Measurements from ENCODE around the gene DAPK1. TPM values are rescaled to one million over a fixed set of nuclear protein-coding genes. Genes with fewer than 3 reads are reported as not detected.

Gene DAPK1
- total RNA-seq, 1 experiment from 2014 or later: not detected

DNA sequence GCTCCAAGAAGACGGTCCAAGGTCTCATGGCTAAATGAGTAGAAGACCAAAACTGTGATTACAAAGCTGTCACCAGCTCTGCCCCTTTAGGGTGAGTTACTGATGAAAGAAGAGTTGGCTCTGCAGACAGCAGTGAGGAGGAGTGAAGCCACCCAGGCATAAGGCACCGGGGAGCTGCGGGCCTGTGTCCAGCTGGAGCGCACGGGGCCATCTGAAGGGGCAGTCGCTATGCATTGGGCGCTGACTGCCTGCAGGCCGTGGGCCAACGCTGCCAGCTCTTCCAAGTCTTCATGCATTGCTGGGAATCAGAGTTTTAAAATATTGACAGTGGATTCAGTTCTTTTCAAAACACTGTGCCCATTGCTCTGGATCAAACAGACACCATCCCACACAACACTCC is 70.3 kb downstream of the DAPK1 start:
- no peak overlapping the region for H3K27ac ChIP-seq (ENCODE audit: low read length)
- H4K20me1 ChIP-seq (ENCODE audit: insufficient read depth, low read depth, low read length): no peaks in the 10 kb centered on the region
- no peaks in the 10 kb centered on the region for H3K27me3 ChIP-seq (ENCODE audit: low read length)
- no peaks in the 10 kb centered on the region for H3K9me3 ChIP-seq (ENCODE audit: low read length)
- DNase-seq: no peak
- no peak overlapping the region for H3K9ac ChIP-seq (ENCODE audit: low read length)
- no peaks in the 10 kb centered on the region for H3K4me1 ChIP-seq (ENCODE audit: low read length)
- H3K4me3 ChIP-seq (ENCODE audit: low read length): no peak overlapping the region
- no peaks in the 10 kb centered on the region for H3K36me3 ChIP-seq (ENCODE audit: insufficient read depth, low read length)
- H3K9me2 ChIP-seq (replicated peaks; ENCODE audit: insufficient read depth, low read length): no peaks in the 10 kb centered on the region
- no peak overlapping the region for H3K4me2 ChIP-seq (ENCODE audit: low read depth, low read length, poor library complexity, severe bottlenecking)
- no peaks in the 10 kb centered on the region for H3K79me2 ChIP-seq (ENCODE audit: low read length)
- H2AFZ ChIP-seq (ENCODE audit: low read length): no peak overlapping the region

DNA sequence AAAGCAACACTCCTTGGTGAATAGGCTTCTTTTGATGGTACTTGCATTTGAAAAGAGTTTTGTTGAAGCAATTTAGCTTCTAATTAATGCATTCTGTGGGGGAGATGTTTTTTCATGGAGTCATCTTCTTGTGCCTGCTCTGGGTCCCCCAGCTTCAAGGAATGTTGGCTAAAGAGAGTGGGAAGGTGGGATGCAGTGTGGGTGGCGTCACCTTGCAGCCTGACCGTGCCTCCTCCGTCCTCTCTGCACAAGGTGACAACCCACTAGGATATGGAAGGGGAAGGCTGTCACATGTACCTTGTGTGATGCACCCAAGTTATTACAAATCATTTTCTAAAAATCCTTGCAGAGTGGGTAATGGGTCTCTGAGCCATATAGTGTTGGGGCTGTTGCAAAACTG is 70.7 kb downstream of the DAPK1 start:
- H3K79me2 ChIP-seq (ENCODE audit: low read length): no peaks in the 10 kb centered on the region
- H3K4me2 ChIP-seq (ENCODE audit: low read depth, low read length, poor library complexity, severe bottlenecking): no peak overlapping the region

DNA sequence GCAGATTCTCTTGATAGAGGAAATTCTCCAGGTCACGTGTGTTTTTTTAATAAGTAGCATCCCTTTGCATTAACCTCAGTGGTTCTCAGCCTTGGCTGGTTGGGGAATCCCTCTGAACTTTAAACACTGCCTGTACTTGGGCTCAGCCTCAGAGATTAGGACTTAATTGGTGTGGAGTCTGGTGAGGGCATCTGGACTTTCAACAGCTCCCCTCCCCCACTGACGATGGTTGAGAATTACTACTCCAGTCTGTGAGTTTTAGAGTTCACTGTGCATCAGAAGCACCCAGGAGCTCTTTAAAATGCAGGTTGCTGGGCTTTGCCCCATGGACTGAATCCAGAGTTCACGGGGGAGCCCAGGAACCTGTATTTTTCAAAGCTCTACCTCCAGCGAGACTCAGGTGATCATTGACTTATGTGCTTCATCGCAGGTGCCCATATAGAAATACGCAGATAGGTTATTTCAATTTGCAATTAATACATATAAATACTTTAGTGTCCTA is 71.4 kb downstream of the DAPK1 start:
- Histone ChIP-seq H3K4me2 (ENCODE audit: low read depth, low read length, poor library complexity, severe bottlenecking) (no peak overlapping the region), H3K9ac (ENCODE audit: low read length) (no peak overlapping the region), H3K27me3 (ENCODE audit: low read length) (no peaks in the 10 kb centered on the region), H2AFZ (ENCODE audit: low read length) (no peak overlapping the region), H4K20me1 (ENCODE audit: insufficient read depth, low read depth, low read length) (no peaks in the 10 kb centered on the region), H3K36me3 (ENCODE audit: insufficient read depth, low read length) (no peaks in the 10 kb centered on the region), H3K9me3 (ENCODE audit: low read length) (no peaks in the 10 kb centered on the region), H3K4me3 (ENCODE audit: low read length) (no peak overlapping the region), H3K27ac (ENCODE audit: low read length) (no peak overlapping the region), H3K9me2 (replicated peaks; ENCODE audit: insufficient read depth, low read length) (no peaks in the 10 kb centered on the region), H3K79me2 (ENCODE audit: low read length) (no peaks in the 10 kb centered on the region), H3K4me1 (ENCODE audit: low read length) (no peaks in the 10 kb centered on the region)
- DNase-seq: no peak

More for the DNA sequence above, 70.7 kb downstream of the DAPK1 start:
- no peak for DNase-seq
- no peaks in the 10 kb centered on the region for H3K9me2 ChIP-seq (replicated peaks; ENCODE audit: insufficient read depth, low read length)
- H3K9me3 ChIP-seq (ENCODE audit: low read length): no peaks in the 10 kb centered on the region
- no peaks in the 10 kb centered on the region for H4K20me1 ChIP-seq (ENCODE audit: insufficient read depth, low read depth, low read length)
- no peak overlapping the region for H2AFZ ChIP-seq (ENCODE audit: low read length)
- no peaks in the 10 kb centered on the region for H3K4me1 ChIP-seq (ENCODE audit: low read length)
- H3K36me3 ChIP-seq (ENCODE audit: insufficient read depth, low read length): no peaks in the 10 kb centered on the region
- no peak overlapping the region for H3K27ac ChIP-seq (ENCODE audit: low read length)
- H3K27me3 ChIP-seq (ENCODE audit: low read length): no peaks in the 10 kb centered on the region
- no peak overlapping the region for H3K9ac ChIP-seq (ENCODE audit: low read length)
- H3K4me3 ChIP-seq (ENCODE audit: low read length): no peak overlapping the region

DNA sequence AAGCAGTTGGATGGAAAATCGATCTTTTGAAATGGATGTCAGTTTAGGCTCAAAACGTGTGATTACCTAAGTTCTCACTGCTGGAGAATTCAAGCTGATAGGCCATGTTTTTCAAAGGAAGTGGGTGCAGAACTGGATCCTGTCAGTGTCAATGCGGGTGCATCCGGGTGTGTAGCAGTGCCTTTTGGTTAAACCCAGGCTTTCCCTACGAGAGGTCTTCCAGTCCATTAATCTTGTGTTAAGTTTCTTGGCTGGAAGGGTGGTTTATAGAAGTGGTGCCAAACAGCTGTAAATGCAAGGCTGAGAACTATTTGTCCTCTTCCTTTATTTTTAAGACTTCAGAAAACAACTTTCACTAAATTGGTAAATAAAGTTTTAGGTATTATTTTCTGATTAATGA is 71.9 kb downstream of the DAPK1 start:
- no peaks in the 10 kb centered on the region for H3K27me3 ChIP-seq (ENCODE audit: low read length)
- no peaks in the 10 kb centered on the region for H3K36me3 ChIP-seq (ENCODE audit: insufficient read depth, low read length)
- H2AFZ ChIP-seq (ENCODE audit: low read length): no peak overlapping the region
- H3K4me3 ChIP-seq (ENCODE audit: low read length): no peak overlapping the region
- H3K9me3 ChIP-seq (ENCODE audit: low read length): no peaks in the 10 kb centered on the region
- H3K79me2 ChIP-seq (ENCODE audit: low read length): no peaks in the 10 kb centered on the region
- H3K9ac ChIP-seq (ENCODE audit: low read length): no peak overlapping the region
- no peak for DNase-seq
- H3K4me2 ChIP-seq (ENCODE audit: low read depth, low read length, poor library complexity, severe bottlenecking): no peak overlapping the region
- no peaks in the 10 kb centered on the region for H3K9me2 ChIP-seq (replicated peaks; ENCODE audit: insufficient read depth, low read length)
- H4K20me1 ChIP-seq (ENCODE audit: insufficient read depth, low read depth, low read length): no peaks in the 10 kb centered on the region
- H3K27ac ChIP-seq (ENCODE audit: low read length): no peak overlapping the region
- no peaks in the 10 kb centered on the region for H3K4me1 ChIP-seq (ENCODE audit: low read length)

DNA sequence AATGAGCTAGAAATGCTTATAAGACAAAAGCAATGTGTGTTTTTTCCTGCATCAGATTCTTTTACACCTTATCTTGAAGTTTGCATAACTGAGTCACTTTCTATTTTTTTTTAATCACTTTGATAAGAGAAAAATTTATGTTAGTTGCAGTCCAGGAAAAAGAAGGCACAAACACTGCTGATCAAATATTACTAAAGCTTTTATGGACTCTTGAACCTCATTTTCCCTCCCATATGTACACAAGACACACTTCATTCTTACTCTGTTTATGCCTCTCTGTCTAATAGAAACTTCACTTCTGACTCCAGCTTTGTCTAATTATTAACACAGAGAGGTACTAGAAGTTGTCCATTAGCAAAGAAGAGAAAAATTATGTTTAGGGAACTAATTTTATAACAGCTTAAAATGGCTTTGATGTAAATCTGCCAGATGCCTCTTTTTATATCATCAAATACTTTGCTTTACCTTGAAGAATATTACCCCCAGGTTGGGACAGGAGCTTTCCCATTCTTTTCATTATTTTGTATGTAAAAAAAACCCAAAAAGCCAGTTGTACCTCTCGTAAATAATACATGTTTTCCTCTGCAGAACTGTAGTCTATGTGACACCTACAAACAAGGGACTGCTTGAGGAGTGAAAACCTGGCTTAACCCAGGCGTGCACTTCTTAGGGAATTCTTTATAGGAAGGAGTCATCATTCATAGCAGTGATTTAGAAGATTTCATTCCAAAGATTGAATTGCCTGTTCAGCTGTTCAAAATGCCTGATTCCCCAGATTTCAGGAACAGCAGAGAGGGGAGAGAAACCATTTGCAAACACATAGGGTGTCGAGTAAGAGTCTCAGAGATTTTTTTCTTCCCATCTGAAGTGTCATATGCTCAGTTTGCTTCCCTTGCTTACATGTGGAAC is 72.6 kb downstream of the DAPK1 start:
- Histone ChIP-seq H3K4me1 (ENCODE audit: low read length) (no peaks in the 10 kb centered on the region), H3K27ac (ENCODE audit: low read length) (no peak overlapping the region), H4K20me1 (ENCODE audit: insufficient read depth, low read depth, low read length) (no peaks in the 10 kb centered on the region), H3K9me2 (replicated peaks; ENCODE audit: insufficient read depth, low read length) (no peaks in the 10 kb centered on the region), H3K4me3 (ENCODE audit: low read length) (no peak overlapping the region), H3K36me3 (ENCODE audit: insufficient read depth, low read length) (no peaks in the 10 kb centered on the region), H3K9me3 (ENCODE audit: low read length) (no peaks in the 10 kb centered on the region), H2AFZ (ENCODE audit: low read length) (no peak overlapping the region), H3K4me2 (ENCODE audit: low read depth, low read length, poor library complexity, severe bottlenecking) (no peak overlapping the region), H3K9ac (ENCODE audit: low read length) (no peak overlapping the region), H3K79me2 (ENCODE audit: low read length) (no peaks in the 10 kb centered on the region), H3K27me3 (ENCODE audit: low read length) (no peaks in the 10 kb centered on the region)
- DNase-seq: no peak

DNA sequence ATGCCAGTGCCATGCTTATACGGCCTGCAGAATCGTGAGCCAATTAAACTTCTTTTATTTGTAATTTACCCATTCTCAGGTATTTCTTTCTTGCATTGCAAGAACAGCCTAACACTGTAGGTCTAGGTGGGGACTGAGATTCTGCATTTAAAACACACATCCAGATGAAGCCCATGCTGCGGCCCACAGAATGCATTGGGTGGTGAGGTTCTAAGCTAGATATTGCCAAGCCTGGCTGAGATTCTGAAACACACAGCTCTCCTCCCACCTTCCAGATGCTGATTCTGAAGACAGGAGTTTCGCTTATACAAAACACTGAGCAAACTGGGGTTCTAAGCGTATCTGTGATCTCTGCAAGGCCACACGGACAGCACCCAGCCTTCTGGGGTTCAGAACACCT is 75.1 kb downstream of the DAPK1 start:
- no peaks in the 10 kb centered on the region for H3K9me3 ChIP-seq (ENCODE audit: low read length)
- H3K4me2 ChIP-seq (ENCODE audit: low read depth, low read length, poor library complexity, severe bottlenecking): no peak overlapping the region
- H3K27ac ChIP-seq (ENCODE audit: low read length): no peak overlapping the region
- H4K20me1 ChIP-seq (ENCODE audit: insufficient read depth, low read depth, low read length): no peaks in the 10 kb centered on the region
- no peak for DNase-seq
- no peak overlapping the region for H3K4me3 ChIP-seq (ENCODE audit: low read length)
- no peaks in the 10 kb centered on the region for H3K27me3 ChIP-seq (ENCODE audit: low read length)
- H3K9ac ChIP-seq (ENCODE audit: low read length): no peak overlapping the region
- H2AFZ ChIP-seq (ENCODE audit: low read length): no peak overlapping the region
- no peaks in the 10 kb centered on the region for H3K79me2 ChIP-seq (ENCODE audit: low read length)
- H3K36me3 ChIP-seq (ENCODE audit: insufficient read depth, low read length): no peaks in the 10 kb centered on the region
- no peaks in the 10 kb centered on the region for H3K4me1 ChIP-seq (ENCODE audit: low read length)
- no peaks in the 10 kb centered on the region for H3K9me2 ChIP-seq (replicated peaks; ENCODE audit: insufficient read depth, low read length)

DNA sequence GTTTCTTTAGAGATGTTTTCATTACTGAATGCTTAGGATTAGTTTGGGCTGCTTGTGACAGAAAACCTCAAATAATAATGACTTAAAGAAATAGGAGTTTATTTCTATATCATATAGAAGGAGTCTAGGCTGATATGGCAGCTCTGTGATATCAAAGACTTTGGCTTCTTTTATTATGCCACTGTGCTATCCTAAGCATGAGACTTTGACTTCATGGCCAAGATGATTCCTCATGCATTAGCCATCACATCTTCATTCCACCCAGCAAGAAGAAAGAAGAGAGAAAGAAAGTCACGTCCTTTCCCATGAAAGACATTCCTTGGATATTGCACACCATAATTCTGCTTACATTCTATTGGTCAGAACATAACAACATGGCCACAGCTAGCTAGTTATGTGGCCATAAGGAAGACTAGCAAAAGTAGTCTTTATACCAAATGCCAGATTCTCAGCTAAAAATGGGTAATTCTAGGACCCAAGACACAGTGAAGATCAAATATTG is 76.2 kb downstream of the DAPK1 start:
- no peak for DNase-seq
- Histone ChIP-seq H3K9ac (ENCODE audit: low read length) (no peak overlapping the region), H4K20me1 (ENCODE audit: insufficient read depth, low read depth, low read length) (no peaks in the 10 kb centered on the region), H3K36me3 (ENCODE audit: insufficient read depth, low read length) (no peaks in the 10 kb centered on the region), H2AFZ (ENCODE audit: low read length) (no peak overlapping the region), H3K4me1 (ENCODE audit: low read length) (no peaks in the 10 kb centered on the region), H3K9me2 (replicated peaks; ENCODE audit: insufficient read depth, low read length) (no peaks in the 10 kb centered on the region), H3K27ac (ENCODE audit: low read length) (no peak overlapping the region), H3K27me3 (ENCODE audit: low read length) (no peaks in the 10 kb centered on the region), H3K4me2 (ENCODE audit: low read depth, low read length, poor library complexity, severe bottlenecking) (no peak overlapping the region), H3K9me3 (ENCODE audit: low read length) (no peaks in the 10 kb centered on the region), H3K4me3 (ENCODE audit: low read length) (no peak overlapping the region), H3K79me2 (ENCODE audit: low read length) (no peaks in the 10 kb centered on the region)

DNA sequence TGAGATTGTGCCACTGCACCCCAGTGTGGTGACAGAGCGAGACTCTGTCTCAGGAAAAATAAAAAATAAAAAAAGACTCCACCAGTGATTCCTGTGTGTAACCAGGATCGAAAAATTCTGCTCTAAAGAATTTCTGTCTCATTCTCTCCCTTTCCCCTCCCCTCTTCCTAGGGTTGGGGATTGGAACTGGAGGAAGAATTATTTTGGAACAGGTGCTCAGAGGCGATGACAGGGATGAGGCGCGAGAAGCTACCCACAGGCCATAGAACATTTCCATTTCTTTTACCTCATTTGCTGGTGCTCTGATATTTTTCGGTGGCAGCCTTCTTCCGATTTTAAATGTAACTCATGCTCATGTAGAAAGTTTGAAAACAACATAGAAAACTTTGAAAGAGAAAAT is 80.1 kb downstream of the DAPK1 start:
- Histone ChIP-seq H2AFZ (ENCODE audit: low read length) (no peak overlapping the region), H3K27me3 (ENCODE audit: low read length) (no peaks in the 10 kb centered on the region), H3K79me2 (ENCODE audit: low read length) (no peaks in the 10 kb centered on the region), H3K9me3 (ENCODE audit: low read length) (no peaks in the 10 kb centered on the region), H3K4me1 (ENCODE audit: low read length) (no peaks in the 10 kb centered on the region), H3K9me2 (replicated peaks; ENCODE audit: insufficient read depth, low read length) (no peaks in the 10 kb centered on the region), H3K36me3 (ENCODE audit: insufficient read depth, low read length) (no peaks in the 10 kb centered on the region), H4K20me1 (ENCODE audit: insufficient read depth, low read depth, low read length) (no peaks in the 10 kb centered on the region), H3K9ac (ENCODE audit: low read length) (no peak overlapping the region), H3K27ac (ENCODE audit: low read length) (no peak overlapping the region), H3K4me2 (ENCODE audit: low read depth, low read length, poor library complexity, severe bottlenecking) (no peak overlapping the region), H3K4me3 (ENCODE audit: low read length) (no peak overlapping the region)
- no peak for DNase-seq

All from Karpas-422 (cell line).